HG02938 (cell line): Measurements from ENCODE around the gene SMIM45.
"Not testable (repeated sequence)": the region's sequence is repeated elsewhere in the genome, so short reads cannot be mapped to it uniquely, and the experiment has no call there.

Experiments
- ATAC-seq: cut with Tn5 transposase; IDR thresholded peaks from one replicate; pipeline ENCODE4 v1.9.1; 2021; ENCODE audit warnings: mild to moderate bottlenecking, moderate library complexity; ENCODE audit not compliant: unreplicated experiment

The SMIM45 gene

GRCh38 chr22:41933411-41934177, 18.4 kb upstream of the SMIM45 start:
- no peak for ATAC-seq

GRCh38 chr22:41934284-41935014, 17.5 kb upstream of the SMIM45 start:
- no peak for ATAC-seq

- no peak for ATAC-seq
These were observed 17.0 kb upstream of the SMIM45 start for GRCh38 chr22:41935015-41935351.

- ATAC-seq, result no peak
These were observed 16.4 kb upstream of the SMIM45 start for GRCh38 chr22:41935509-41935908.

- no peak for ATAC-seq
These were observed 15.1 kb upstream of the SMIM45 start for GRCh38 chr22:41936894-41937169.

- ATAC-seq, result peak; percentile 38
These were observed 11.7 kb upstream of the SMIM45 start for GRCh38 chr22:41939981-41940831.

GRCh38 chr22:41940832-41941765, 10.9 kb upstream of the SMIM45 start:
- peak; percentile 39 for ATAC-seq

GRCh38 chr22:41943661-41944209, 8.2 kb upstream of the SMIM45 start:
- ATAC-seq, result no peak

- ATAC-seq, result peak; percentile 77
These were observed 5.1 kb upstream of the SMIM45 start, which contains the start of gene CENPM for GRCh38 chr22:41946629-41947423. TSS of gene CENPM (minus strand) at chr22:41947152. CDS start at chr22:41947076, 76 bp downstream.

- no peak for ATAC-seq
These were observed 4.4 kb upstream of the SMIM45 start for GRCh38 chr22:41947424-41948080.

GRCh38 chr22:41948142-41948541, 3.8 kb upstream of the SMIM45 start:
- ATAC-seq, result no peak

GRCh38 chr22:41948928-41949296, 3.0 kb upstream of the SMIM45 start:
- ATAC-seq, result not testable (repeated sequence)

GRCh38 chr22:41949297-41949965, 2.5 kb upstream of the SMIM45 start:
- no peak for ATAC-seq

- ATAC-seq, result no peak
These were observed 763 bp downstream of the SMIM45 start for GRCh38 chr22:41952713-41953112.

- no peak for ATAC-seq
These were observed 6.1 kb downstream of the SMIM45 start for GRCh38 chr22:41957941-41958556.

GRCh38 chr22:41963453-41964111, 11.6 kb downstream of the SMIM45 start:
- ATAC-seq, result no peak

GRCh38 chr22:41964112-41964491, 12.2 kb downstream of the SMIM45 start:
- ATAC-seq, result no peak

GRCh38 chr22:41966225-41966606, 14.3 kb downstream of the SMIM45 start:
- ATAC-seq, result no peak
